ENCODE data around the gene OR2T5.
"Not testable (repeated sequence)": the region's sequence is repeated elsewhere in the genome, so short reads cannot be mapped to it uniquely, and the experiment has no call there.

DNA sequence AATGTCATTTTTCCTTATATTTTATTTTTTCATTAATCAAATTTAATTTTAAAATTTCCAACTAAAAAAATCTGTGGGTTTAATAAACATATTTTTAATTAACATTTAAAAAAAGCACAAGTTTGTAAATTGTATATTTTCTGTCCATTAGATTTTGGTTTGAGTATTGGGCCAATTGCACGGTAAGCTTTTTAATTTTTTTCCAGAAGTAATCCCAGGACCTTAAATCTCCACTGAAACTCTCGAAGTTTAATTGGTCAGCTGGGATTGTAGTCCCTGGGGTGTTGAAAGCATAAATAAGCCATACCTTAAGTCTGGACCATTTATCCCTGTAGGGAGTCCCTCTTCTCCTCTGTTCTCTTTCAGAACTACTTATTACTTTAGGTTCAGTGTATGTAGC, 19.4 kb downstream of the OR2T5 start, which contains the start of gene OR2G6:
- TF ChIP-seq, protein P1, sequence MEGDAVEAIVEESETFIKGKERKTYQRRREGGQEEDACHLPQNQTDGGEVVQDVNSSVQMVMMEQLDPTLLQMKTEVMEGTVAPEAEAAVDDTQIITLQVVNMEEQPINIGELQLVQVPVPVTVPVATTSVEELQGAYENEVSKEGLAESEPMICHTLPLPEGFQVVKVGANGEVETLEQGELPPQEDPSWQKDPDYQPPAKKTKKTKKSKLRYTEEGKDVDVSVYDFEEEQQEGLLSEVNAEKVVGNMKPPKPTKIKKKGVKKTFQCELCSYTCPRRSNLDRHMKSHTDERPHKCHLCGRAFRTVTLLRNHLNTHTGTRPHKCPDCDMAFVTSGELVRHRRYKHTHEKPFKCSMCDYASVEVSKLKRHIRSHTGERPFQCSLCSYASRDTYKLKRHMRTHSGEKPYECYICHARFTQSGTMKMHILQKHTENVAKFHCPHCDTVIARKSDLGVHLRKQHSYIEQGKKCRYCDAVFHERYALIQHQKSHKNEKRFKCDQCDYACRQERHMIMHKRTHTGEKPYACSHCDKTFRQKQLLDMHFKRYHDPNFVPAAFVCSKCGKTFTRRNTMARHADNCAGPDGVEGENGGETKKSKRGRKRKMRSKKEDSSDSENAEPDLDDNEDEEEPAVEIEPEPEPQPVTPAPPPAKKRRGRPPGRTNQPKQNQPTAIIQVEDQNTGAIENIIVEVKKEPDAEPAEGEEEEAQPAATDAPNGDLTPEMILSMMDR (IDR thresholded peaks at IDR 0.05) = not testable (repeated sequence)
- TF ChIP-seq EZH2 (IDR thresholded peaks at IDR 0.05) = not testable (repeated sequence)
